ENCODE results near the gene ANKRD29.

- TF ChIP-seq, protein P1, sequence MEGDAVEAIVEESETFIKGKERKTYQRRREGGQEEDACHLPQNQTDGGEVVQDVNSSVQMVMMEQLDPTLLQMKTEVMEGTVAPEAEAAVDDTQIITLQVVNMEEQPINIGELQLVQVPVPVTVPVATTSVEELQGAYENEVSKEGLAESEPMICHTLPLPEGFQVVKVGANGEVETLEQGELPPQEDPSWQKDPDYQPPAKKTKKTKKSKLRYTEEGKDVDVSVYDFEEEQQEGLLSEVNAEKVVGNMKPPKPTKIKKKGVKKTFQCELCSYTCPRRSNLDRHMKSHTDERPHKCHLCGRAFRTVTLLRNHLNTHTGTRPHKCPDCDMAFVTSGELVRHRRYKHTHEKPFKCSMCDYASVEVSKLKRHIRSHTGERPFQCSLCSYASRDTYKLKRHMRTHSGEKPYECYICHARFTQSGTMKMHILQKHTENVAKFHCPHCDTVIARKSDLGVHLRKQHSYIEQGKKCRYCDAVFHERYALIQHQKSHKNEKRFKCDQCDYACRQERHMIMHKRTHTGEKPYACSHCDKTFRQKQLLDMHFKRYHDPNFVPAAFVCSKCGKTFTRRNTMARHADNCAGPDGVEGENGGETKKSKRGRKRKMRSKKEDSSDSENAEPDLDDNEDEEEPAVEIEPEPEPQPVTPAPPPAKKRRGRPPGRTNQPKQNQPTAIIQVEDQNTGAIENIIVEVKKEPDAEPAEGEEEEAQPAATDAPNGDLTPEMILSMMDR (IDR thresholded peaks at IDR 0.05; ENCODE audit: insufficient read depth, low read length): no peak
- TF ChIP-seq GABPA (IDR thresholded peaks at IDR 0.05; ENCODE audit: low read depth): no peak
These were observed 38.3 kb upstream of the ANKRD29 start for GRCh38 chr18:23701017-23701416.

All from HL-60 (cell line).